Measurements from ENCODE around the gene PROSER3. TPM values are rescaled to one million over a fixed set of nuclear protein-coding genes. Genes with fewer than 3 reads are reported as not detected.

Gene PROSER3
- total RNA-seq (2014; rRNA removed; shearing (Covaris generic); ENCODE audit: low replicate concordance) = 0.47 and 8.9 TPM in 2 replicates

DNA sequence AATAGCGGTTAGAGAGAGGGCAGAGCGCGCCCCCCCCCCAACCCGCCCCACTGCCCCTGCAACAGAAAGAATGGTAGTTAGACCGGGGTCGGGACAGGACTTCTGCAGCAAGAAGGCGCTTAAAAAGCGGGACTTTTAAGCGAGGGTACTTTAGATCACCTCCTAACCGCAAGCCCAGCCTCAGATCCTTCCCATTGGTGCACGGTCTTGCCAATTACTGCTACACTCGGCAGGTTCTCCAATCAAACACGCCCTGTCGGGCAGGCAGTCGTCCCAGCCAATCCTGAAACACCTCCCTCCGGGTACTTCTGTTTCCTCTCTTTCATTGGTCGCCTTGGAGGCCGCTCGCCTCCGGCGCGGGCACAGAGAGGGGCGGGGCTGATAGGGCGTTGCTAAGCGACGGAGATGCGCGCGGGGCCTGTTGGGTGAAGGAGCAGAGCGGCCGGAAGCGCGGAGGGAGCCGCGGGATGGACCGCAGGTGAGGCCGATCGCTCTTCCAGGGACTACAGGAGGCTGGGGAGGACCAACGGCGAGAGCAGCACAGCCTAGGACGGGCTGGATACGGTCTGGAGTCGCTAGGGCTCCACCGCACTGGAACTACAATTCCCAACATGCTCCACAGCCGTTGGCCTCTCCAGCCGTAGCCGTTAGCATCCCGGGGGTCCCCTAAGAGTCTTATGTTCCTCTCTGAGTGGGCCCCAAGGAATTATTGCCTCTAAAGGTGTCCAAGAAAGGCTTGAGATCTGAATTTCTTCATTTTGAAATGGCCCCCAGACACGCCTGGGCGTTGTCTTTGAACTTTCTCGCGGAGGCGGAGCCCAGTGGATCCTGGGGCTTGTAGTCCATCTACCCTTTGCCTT, at the start of gene PROSER3:
Gene PROSER3 (plus strand): TSS at position 428 of the 860 bp plus-strand sequence. CDS start 40 bp downstream, at position 468.
- no peaks in the 10 kb centered on the region for H3K9me3 ChIP-seq
- H3K4me3 ChIP-seq = peak within 1 kb of the TSS; percentile 93
- H3K27me3 ChIP-seq = no peaks in the 10 kb centered on the region
- peaks cover 50% of the 10 kb centered on the region for H3K36me3 ChIP-seq
- DNase-seq = peak; percentile 100

DNA sequence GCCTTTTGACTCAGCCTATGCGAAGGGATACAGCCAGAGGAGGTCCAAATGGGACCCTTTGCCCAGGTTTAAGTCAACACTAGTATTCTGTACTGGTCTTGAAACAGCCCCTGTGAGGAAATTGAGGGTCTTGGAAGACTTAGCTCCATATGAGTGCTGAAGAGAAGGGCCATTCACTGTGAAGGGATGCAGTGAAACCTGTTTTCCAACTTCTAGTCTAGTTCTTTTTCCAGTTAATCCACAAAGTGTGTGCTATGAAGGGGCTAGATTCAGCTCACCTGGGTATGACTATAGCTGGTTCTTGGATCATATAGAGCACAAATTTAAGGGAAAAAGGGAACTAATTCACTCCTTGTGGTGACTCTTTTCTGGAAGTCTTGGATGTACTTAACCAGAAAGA, 49.6 kb upstream of the PROSER3 start:
- no peak for DNase-seq
- Histone ChIP-seq H3K4me3 (no peak overlapping the region), H3K36me3 (no peaks in the 10 kb centered on the region), H3K27me3 (no peaks in the 10 kb centered on the region), H3K9me3 (no peaks in the 10 kb centered on the region)

DNA sequence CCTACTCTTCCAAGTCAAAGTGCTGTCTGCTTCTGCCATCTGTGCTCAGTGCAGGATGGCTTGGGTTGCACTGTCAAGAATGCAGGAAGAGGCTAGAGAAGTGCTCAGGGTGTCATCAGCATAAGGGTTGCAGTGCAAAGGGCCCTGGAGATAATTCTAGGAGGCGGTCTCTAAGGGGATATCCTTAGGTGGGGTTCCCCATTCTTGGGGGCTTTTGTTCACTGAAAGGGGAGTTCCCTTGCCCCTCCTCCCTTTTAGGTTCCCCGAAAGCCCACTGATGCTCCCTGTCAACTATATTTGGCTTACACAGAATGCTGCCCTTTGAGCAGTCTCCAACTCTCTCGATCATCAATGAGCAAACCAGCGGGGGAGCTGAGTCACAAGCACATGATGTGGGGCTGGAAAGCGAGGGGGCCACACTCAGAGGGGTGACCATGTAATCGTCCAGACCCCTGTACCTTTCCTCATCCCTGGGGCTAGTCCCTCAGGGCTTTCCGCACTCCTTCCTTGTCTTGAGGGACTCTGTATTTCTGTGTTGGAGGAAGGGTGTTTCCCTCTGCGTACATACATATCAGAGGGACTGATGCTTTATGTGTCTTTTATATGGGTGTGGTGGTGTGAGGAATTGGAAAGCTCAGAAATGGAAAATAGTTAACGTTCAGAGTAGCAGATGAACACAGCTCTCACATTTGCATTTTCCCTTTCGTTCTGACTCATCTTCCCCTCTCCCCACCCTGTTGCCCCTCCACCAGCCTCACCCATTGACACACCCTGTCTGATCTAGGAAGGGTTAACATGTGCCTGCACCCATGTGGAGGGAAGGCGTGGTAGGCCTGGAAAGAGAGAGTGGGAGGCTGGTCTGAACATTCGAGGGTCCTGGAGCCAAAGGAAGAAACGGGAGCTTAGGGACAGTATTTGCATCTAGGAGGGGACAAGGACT, 46.9 kb upstream of the PROSER3 start:
- Histone ChIP-seq H3K27me3 (no peaks in the 10 kb centered on the region), H3K36me3 (no peaks in the 10 kb centered on the region), H3K4me3 (no peak overlapping the region), H3K9me3 (no peaks in the 10 kb centered on the region)
- peak; percentile 26 for DNase-seq

DNA sequence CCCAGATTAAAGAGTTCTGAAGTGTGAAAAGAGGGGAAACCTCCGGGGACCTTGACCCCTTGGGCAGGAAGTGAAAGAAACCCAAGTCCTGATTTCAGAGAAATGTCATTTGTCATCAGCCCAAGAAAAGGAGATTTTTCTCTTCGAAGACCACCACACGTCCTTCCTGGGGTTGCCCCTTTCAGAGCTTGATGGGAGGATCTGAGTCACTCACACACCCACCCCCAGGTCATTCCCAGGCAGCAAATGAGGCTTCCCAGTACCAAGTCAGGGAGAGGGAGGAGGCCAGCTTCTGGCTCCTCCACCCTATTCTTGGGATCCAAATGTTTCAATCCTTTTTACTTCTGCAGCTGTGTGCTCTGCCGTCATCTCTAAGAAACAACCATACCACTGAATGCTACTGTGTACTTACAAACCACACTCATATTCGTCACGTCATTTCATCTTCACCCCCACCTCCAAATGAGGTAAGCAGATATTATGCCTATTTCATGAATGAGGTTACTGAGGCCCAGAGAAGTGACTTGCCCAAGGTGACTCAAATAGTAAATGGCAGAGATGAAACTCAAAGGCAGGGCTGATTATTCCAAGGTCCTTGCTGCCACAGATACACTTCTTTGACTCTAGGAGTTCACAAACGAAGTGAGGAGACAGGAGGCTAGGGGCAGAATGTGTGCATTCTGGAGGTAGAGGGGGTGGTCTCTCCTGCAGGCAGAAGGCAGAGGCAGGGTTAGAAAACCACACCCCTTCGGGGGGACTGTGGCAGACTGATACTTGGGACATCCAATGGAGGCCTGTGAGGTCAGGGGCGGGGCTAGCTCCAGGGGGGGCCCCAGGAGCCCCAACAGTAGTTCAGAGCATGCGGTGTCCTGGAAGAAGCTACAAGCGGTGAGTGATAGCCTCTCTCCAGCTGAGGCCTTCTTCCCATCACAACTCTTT, 45.1 kb upstream of the PROSER3 start:
- Histone ChIP-seq H3K27me3 (no peaks in the 10 kb centered on the region), H3K9me3 (no peaks in the 10 kb centered on the region), H3K4me3 (no peak overlapping the region), H3K36me3 (no peaks in the 10 kb centered on the region)
- DNase-seq = no peak

DNA sequence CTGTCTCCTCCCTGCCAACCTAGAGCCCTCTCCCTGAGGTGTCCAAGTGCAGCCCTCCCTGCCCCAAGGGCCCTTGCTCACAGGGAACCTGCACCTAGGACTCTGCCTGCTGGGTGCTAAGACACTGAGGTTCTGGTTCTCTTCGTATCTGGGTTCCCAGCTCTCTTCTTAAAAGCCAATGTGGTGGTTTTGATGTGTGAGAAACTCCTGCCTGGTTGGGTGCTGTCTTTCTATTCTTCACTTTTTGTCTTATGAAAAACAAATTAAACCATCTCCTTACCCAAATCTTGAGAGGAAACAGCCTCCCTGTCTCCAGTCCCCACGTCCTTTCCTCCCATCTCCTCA, 44.5 kb upstream of the PROSER3 start:
- Histone ChIP-seq H3K36me3 (peaks cover 2% of the 10 kb centered on the region), H3K4me3 (no peak overlapping the region), H3K27me3 (no peaks in the 10 kb centered on the region), H3K9me3 (no peaks in the 10 kb centered on the region)
- no peak for DNase-seq

DNA sequence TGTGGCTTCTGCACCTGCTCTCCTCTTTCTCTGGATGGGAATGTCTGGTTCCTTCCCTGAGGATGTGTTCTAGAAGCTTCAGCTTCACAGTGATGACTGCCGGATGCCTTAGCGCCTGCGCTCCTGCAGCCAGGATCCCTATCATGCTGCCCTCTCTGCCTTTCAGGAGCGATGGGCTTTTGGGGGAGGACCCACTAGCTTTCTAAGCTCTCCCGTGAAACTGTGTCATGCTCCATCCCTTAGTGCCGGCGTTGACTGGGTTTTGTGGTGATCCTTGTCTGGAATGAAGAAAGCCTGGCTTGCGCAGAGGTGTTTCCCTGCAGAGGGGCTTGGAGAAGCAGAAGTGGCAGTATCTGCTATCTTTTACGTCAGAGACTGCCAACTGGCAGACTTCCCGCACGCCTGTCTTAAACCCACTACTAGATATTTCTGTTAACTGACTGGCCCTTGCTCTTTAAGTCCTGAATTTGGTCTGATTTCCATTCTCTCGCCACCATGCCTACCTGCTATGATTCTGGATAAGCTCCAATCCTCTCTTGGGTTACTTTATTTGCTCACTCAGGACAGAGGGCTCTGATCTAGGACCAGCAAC, 44.0 kb upstream of the PROSER3 start:
- no peak for DNase-seq
- no peak overlapping the region for H3K4me3 ChIP-seq

DNA sequence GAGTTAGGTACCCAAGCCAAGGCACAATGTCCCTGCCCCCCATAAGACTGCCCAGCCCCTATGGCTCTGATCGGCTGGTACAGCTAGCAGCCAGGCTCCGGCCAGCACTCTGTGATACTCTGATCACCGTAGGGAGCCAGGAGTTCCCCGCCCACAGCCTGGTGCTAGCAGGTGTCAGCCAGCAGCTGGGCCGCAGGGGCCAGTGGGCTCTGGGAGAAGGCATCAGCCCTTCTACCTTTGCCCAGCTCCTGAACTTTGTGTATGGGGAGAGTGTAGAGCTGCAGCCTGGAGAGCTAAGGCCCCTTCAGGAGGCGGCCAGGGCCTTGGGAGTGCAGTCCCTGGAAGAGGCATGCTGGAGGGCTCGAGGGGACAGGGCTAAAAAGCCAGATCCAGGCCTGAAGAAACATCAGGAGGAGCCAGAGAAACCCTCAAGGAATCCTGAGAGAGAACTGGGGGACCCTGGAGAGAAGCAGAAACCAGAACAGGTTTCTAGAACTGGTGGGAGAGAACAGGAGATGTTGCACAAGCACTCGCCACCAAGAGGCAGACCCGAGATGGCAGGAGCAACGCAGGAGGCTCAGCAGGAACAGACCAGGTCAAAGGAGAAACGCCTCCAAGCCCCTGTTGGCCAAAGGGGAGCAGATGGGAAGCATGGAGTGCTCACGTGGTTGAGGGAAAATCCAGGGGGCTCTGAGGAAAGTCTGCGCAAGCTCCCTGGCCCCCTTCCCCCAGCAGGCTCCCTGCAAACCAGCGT, 43.2 kb upstream of the PROSER3 start:
- DNase-seq = no peak

More for the DNA sequence above, 44.0 kb upstream of the PROSER3 start:
- no peaks in the 10 kb centered on the region for H3K9me3 ChIP-seq
- peaks cover 7% of the 10 kb centered on the region for H3K36me3 ChIP-seq
- H3K27me3 ChIP-seq = no peaks in the 10 kb centered on the region

DNA sequence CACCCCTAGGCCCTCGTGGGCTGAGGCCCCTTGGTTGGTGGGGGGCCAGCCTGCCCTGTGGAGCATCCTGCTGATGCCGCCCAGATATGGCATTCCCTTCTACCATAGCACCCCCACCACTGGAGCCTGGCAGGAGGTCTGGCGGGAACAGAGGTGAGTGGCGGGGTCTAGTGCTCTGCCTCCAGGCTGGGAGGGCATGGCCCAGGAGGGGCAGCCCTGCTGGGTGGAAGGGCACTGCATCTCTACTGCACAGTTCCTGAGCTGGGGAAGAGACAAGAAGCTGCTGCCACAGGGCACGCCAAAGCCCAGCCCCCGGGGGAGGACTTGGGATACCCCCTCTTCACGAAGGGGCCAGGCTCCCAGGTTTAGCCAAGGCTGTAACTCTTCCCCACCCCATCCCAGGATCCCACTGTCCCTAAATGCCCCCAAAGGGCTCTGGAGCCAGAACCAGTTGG, 42.6 kb upstream of the PROSER3 start:
- no peak for DNase-seq
- no peaks in the 10 kb centered on the region for H3K27me3 ChIP-seq

More for the DNA sequence above, 43.2 kb upstream of the PROSER3 start:
- Histone ChIP-seq H3K9me3 (no peaks in the 10 kb centered on the region), H3K27me3 (no peaks in the 10 kb centered on the region), H3K36me3 (peaks cover 14% of the 10 kb centered on the region), H3K4me3 (no peak overlapping the region)

DNA sequence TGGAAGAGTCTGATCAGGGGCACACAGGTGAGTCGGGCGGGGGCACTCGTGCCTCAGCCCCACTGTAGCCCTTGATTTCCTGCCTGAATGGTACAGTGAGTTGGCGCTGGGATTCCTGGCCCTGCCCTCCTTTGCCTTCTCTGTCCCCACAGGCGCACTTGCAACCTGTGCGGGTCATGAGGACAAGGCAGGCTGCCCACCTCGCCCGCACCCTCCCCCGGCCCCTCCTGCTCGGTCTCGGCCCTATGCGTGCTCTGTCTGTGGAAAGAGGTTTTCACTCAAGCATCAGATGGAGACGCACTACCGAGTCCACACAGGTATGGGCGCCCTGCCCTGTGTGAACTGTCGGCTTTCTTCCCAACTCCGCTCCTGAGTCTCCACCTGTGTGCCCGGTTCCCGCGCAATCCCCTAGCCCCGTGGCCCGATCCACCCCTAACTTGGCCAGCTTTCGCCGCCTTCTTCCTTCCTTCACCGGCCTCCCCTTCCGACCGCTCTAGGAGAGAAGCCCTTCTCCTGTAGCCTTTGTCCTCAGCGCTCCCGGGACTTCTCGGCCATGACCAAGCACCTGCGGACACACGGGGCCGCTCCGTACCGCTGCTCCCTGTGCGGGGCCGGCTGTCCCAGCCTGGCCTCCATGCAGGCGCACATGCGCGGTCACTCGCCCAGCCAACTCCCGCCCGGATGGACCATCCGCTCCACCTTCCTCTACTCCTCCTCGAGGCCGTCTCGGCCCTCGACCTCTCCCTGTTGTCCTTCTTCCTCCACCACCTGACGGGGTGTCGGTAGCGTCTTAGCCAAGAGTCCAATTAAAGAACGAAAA, 41.8 kb upstream of the PROSER3 start:
- H3K4me3 ChIP-seq = peak overlapping the region; percentile 89
- peak; percentile 55 for DNase-seq

More for the DNA sequence above, 42.6 kb upstream of the PROSER3 start:
- H3K9me3 ChIP-seq = no peaks in the 10 kb centered on the region
- H3K36me3 ChIP-seq = peaks cover 19% of the 10 kb centered on the region
- H3K4me3 ChIP-seq = peak overlapping the region; percentile 89; the same call in 1 of the 2 replicates

DNA sequence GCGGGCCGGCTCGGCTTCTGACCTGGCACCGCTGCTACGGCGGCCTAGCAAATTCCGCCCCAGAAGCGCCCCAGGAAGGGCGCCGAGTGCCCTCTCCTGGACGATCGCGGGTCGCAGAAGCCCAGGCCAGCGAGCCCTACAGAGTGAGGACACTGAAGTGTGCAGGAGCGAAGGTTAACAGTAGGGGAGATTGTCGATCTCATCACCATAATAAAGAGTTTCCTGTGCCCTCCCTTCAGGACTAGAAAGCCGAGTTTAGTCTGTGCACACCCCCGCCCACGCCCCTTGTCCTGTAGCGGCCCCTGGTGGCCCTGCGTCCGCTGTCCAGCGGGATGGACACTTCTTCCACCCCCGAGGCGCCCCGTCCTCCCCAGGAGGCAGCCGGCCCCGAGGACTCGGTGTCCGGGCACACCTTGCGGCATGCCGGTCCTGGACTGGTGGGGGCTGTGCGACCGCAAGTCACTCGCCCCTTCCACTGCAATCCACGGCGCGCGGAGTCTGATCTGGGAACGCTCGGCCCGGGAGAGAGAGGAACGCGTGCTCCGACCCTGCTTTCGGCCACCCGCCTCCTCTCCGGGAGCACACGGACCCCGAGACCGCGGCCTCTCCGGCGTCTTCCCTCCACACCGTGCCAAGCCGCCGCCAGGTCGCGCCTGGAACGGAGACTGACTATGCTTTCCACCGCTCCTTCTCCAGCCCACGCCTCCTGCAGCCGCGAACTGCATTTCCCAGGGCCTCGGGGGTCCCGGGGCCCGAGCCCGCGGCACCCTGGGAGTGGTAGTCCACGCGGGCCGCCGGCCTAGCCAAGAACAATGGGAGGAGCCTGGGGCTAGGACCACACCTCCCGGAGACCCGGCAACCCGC, 40.9 kb upstream of the PROSER3 start:
- peak; percentile 92 for DNase-seq
- Histone ChIP-seq H3K9me3 (no peaks in the 10 kb centered on the region), H3K4me3 (peak overlapping the region; percentile 89), H3K36me3 (peaks cover 31% of the 10 kb centered on the region), H3K27me3 (no peaks in the 10 kb centered on the region)

More for the DNA sequence above, 41.8 kb upstream of the PROSER3 start:
- Histone ChIP-seq H3K27me3 (no peaks in the 10 kb centered on the region), H3K36me3 (peaks cover 22% of the 10 kb centered on the region), H3K9me3 (no peaks in the 10 kb centered on the region)

DNA sequence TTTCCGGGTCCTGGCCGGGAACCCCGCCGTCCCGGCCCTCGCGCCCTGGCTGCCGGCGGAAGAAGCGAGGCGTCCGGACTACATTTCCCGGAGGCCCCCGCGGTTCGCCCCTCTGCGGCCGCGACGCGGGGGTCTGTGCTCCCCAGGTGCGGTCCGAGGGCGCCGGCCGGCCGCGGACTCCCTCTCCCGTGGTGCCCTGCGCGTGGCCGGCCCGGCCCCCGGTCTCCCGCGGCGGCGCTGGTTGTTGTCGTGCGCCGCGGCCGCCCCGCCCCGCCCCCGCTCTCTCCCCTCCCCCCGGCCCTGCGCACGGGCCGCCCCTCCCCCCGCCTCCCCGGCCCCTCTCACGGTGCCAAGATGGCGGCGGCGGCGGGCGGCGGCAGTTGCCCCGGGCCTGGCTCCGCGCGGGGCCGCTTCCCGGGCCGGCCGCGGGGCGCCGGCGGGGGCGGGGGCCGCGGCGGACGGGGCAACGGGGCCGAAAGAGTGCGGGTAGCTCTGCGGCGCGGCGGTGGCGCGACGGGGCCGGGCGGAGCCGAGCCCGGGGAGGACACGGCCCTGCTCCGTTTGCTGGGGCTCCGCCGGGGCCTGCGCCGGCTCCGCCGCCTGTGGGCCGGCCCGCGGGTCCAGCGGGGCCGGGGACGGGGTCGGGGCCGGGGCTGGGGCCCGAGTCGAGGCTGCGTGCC, 40.2 kb upstream of the PROSER3 start, which contains the start of gene KMT2B:
Gene KMT2B (plus strand): TSS at position 339 of the 680 bp plus-strand sequence. CDS start 16 bp downstream, at position 355.
- no peaks in the 10 kb centered on the region for H3K9me3 ChIP-seq
- DNase-seq = peak; percentile 98

DNA sequence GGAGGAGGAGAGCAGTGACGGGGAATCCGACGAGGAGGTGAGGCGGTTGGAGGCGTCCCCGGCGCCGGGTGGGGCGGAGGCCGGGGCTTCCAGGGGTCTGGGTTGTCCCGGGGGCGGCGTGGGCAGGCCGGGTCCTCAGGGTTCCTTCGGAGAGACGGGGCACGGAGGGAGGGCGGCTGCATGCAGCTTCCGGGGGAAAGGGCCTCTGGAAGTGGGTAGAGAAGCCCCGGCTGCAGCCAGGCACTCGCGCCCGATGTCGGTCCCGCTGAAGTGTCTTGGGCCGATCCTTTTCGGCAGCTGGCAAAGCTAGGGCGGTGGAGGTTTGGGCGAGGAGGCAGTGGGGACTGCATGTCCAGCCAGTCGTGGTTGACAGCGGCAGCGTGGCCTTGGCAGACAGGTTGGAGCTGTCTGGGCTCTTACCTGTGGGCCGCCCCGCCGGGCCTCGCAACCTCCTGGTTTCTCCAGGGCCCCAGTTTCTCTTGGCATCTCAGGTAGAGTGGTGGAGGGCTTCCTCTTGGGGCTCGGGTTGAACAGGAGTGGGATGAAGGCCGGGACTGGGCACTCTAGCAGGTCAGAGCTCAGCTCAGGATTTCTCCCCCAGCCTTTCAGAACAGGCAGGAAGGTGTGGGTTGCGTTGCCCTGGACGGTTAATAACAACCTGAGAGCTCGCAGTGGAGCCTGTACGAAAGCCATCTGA, 39.5 kb upstream of the PROSER3 start:
- peak; percentile 45 for DNase-seq
- H3K36me3 ChIP-seq = peaks cover 45% of the 10 kb centered on the region
- no peaks in the 10 kb centered on the region for H3K9me3 ChIP-seq
- peak overlapping the region; percentile 86 for H3K4me3 ChIP-seq
- no peaks in the 10 kb centered on the region for H3K27me3 ChIP-seq

More for the DNA sequence above, 40.2 kb upstream of the PROSER3 start, which contains the start of gene KMT2B:
- H3K4me3 ChIP-seq = peak within 1 kb of the TSS; percentile 89
- no peaks in the 10 kb centered on the region for H3K27me3 ChIP-seq
- peaks cover 39% of the 10 kb centered on the region for H3K36me3 ChIP-seq

Data from MG63 (cell line).